ENCODE results near the gene LRCH3. TPM values are rescaled to one million over a fixed set of nuclear protein-coding genes. Genes with fewer than 3 reads are reported as not detected.
A peak's percentile ranks its signal among the peaks of the same experiment; 100 is the strongest.

The LRCH3 gene
- total RNA-seq = 10 to 100 TPM; 30.8 to 36.0 TPM

- Mint-ChIP-seq H3K4me3 (peak within 1 kb of the TSS; percentile 81), H3K4me1 (ENCODE audit: low read depth) (peaks cover 40% of the 10 kb centered on the region), H3K27ac (peak within 1 kb of the TSS; percentile 95), H3K36me3 (ENCODE audit: low read depth) (no peaks in the 10 kb centered on the region), H3K27me3 (ENCODE audit: low read depth) (no peaks in the 10 kb centered on the region), H3K9me3 (no peaks in the 10 kb centered on the region)
- intact Hi-C loops (cut with micrococcal nuclease) = no loop called here
- peak; percentile 77 for DNase-seq
- CTCF ChIA-PET = interaction anchor here (0.6 to 1.2 kb wide), 5 partner anchors 12 to 78 kb away, joined by 3 to 4 read pairs (median 3); no protein-coding TSS in a partner anchor
Observed at GRCh38 chr3:197791113-197791891, at the start of gene LRCH3. Gene LRCH3 (plus strand): TSS chr3:197791254. CDS start chr3:197791279, 25 bp downstream.

GRCh38 chr3:197742787-197743186 lies 48.3 kb upstream of the LRCH3 start:
- Mint-ChIP-seq H3K27ac (no peak overlapping the region), H3K4me1 (ENCODE audit: low read depth) (peaks cover 7% of the 10 kb centered on the region), H3K9me3 (no peaks in the 10 kb centered on the region), H3K36me3 (ENCODE audit: low read depth) (no peaks in the 10 kb centered on the region), H3K4me3 (no peak overlapping the region), H3K27me3 (ENCODE audit: low read depth) (no peaks in the 10 kb centered on the region)
- no peak for DNase-seq
- intact Hi-C loops (cut with micrococcal nuclease) = no loop called here
- CTCF ChIA-PET = no interaction called here

GRCh38 chr3:197746209-197746608 lies 44.8 kb upstream of the LRCH3 start:
- Mint-ChIP-seq H3K9me3 (no peaks in the 10 kb centered on the region), H3K4me1 (ENCODE audit: low read depth) (peaks cover 9% of the 10 kb centered on the region)
- intact Hi-C loops (cut with micrococcal nuclease) = no loop called here

GRCh38 chr3:197746801-197747237 lies 44.2 kb upstream of the LRCH3 start:
- H3K36me3 Mint-ChIP-seq (ENCODE audit: low read depth) = no peaks in the 10 kb centered on the region
- no peak overlapping the region for H3K4me3 Mint-ChIP-seq
- no peak for DNase-seq
- H3K27me3 Mint-ChIP-seq (ENCODE audit: low read depth) = no peaks in the 10 kb centered on the region
- intact Hi-C loops (cut with micrococcal nuclease) = no loop called here
- H3K4me1 Mint-ChIP-seq (ENCODE audit: low read depth) = peaks cover 12% of the 10 kb centered on the region
- H3K9me3 Mint-ChIP-seq = no peaks in the 10 kb centered on the region
- CTCF ChIA-PET = interaction anchor here (1.1 kb wide), 1 partner anchor 47 kb away, joined by 3 read pairs; no protein-coding TSS in a partner anchor
- H3K27ac Mint-ChIP-seq = no peak overlapping the region

More at GRCh38 chr3:197746209-197746608, 44.8 kb upstream of the LRCH3 start:
- H3K36me3 Mint-ChIP-seq (ENCODE audit: low read depth) = no peaks in the 10 kb centered on the region
- H3K27me3 Mint-ChIP-seq (ENCODE audit: low read depth) = no peaks in the 10 kb centered on the region
- H3K4me3 Mint-ChIP-seq = no peak overlapping the region
- no peak overlapping the region for H3K27ac Mint-ChIP-seq
- DNase-seq = no peak
- CTCF ChIA-PET = interaction anchor here (0.8 to 1.1 kb wide), 2 partner anchors 47 to 55 kb away, joined by 3 read pairs; no protein-coding TSS in a partner anchor

- Mint-ChIP-seq H3K36me3 (ENCODE audit: low read depth) (no peaks in the 10 kb centered on the region), H3K9me3 (no peaks in the 10 kb centered on the region), H3K27ac (peak overlapping the region; percentile 75), H3K4me3 (peak overlapping the region; percentile 93), H3K4me1 (ENCODE audit: low read depth) (peaks cover 24% of the 10 kb centered on the region), H3K27me3 (ENCODE audit: low read depth) (no peaks in the 10 kb centered on the region)
- no peak for DNase-seq
- CTCF ChIA-PET = interaction anchor here (0.6 to 1.4 kb wide), 3 partner anchors 37 to 62 kb away, joined by 3 to 6 read pairs (median 3); no protein-coding TSS in a partner anchor
- intact Hi-C loops (cut with micrococcal nuclease) = loop anchor here (1.0 kb wide), 3 partner anchors 11 to 54 kb away; no protein-coding TSS in a partner anchor
Observed at GRCh38 chr3:197748597-197749314, 42.3 kb upstream of the LRCH3 start.

- peak; percentile 69 for DNase-seq
- H3K36me3 Mint-ChIP-seq (ENCODE audit: low read depth) = no peaks in the 10 kb centered on the region
- CTCF ChIA-PET = interaction anchor here (1.1 to 1.4 kb wide), 2 partner anchors 37 to 55 kb away, joined by 3 to 6 read pairs; no protein-coding TSS in a partner anchor
- peaks cover 28% of the 10 kb centered on the region for H3K4me1 Mint-ChIP-seq (ENCODE audit: low read depth)
- peak overlapping the region; percentile 93 for H3K4me3 Mint-ChIP-seq
- intact Hi-C loops (cut with micrococcal nuclease) = loop anchor here (1.0 kb wide), 3 partner anchors 12 to 53 kb away; no protein-coding TSS in a partner anchor
- no peaks in the 10 kb centered on the region for H3K27me3 Mint-ChIP-seq (ENCODE audit: low read depth)
- no peaks in the 10 kb centered on the region for H3K9me3 Mint-ChIP-seq
- peak overlapping the region; percentile 75 for H3K27ac Mint-ChIP-seq
Observed at GRCh38 chr3:197749315-197749600, 41.8 kb upstream of the LRCH3 start.

GRCh38 chr3:197749601-197750395 lies 41.3 kb upstream of the LRCH3 start, which contains the start of gene FYTTD1:
Gene FYTTD1 (plus strand): TSS chr3:197749883. CDS start chr3:197749972, 89 bp downstream.
- DNase-seq = peak; percentile 81
- Mint-ChIP-seq H3K9me3 (no peaks in the 10 kb centered on the region), H3K4me1 (ENCODE audit: low read depth) (peaks cover 30% of the 10 kb centered on the region), H3K27me3 (ENCODE audit: low read depth) (no peaks in the 10 kb centered on the region), H3K4me3 (peak within 1 kb of the TSS; percentile 93), H3K36me3 (ENCODE audit: low read depth) (no peaks in the 10 kb centered on the region), H3K27ac (peak within 1 kb of the TSS; percentile 83)
- intact Hi-C loops (cut with micrococcal nuclease) = loop anchor here (1.0 kb wide), 3 partner anchors 12 to 53 kb away; no protein-coding TSS in a partner anchor
- CTCF ChIA-PET = interaction anchor here (0.8 to 1.4 kb wide), 5 partner anchors 34 to 55 kb away, joined by 3 to 6 read pairs (median 3); partner anchors contain the start of gene LRCH3

- DNase-seq = peak; percentile 67
- H3K27ac Mint-ChIP-seq = peak overlapping the region; percentile 83
- peaks cover 33% of the 10 kb centered on the region for H3K4me1 Mint-ChIP-seq (ENCODE audit: low read depth)
- intact Hi-C loops (cut with micrococcal nuclease) = no loop called here
- H3K9me3 Mint-ChIP-seq = no peaks in the 10 kb centered on the region
- no peaks in the 10 kb centered on the region for H3K27me3 Mint-ChIP-seq (ENCODE audit: low read depth)
- peak overlapping the region; percentile 93 for H3K4me3 Mint-ChIP-seq
- CTCF ChIA-PET = interaction anchor here (0.8 to 1.3 kb wide), 4 partner anchors 33 to 59 kb away, joined by 3 to 4 read pairs (median 4); partner anchors contain the start of gene LRCH3
- no peaks in the 10 kb centered on the region for H3K36me3 Mint-ChIP-seq (ENCODE audit: low read depth)
Observed at GRCh38 chr3:197750396-197750831, 40.6 kb upstream of the LRCH3 start.

- Mint-ChIP-seq H3K4me3 (peak overlapping the region; percentile 93), H3K9me3 (no peaks in the 10 kb centered on the region), H3K4me1 (ENCODE audit: low read depth) (peaks cover 35% of the 10 kb centered on the region), H3K36me3 (ENCODE audit: low read depth) (peaks cover under 1% of the 10 kb centered on the region), H3K27me3 (ENCODE audit: low read depth) (no peaks in the 10 kb centered on the region), H3K27ac (peak overlapping the region; percentile 83)
- intact Hi-C loops (cut with micrococcal nuclease) = no loop called here
- CTCF ChIA-PET = interaction anchor here (0.8 to 1.3 kb wide), 4 partner anchors 32 to 59 kb away, joined by 3 to 4 read pairs (median 4); partner anchors contain the start of gene LRCH3
- DNase-seq = peak; percentile 69
Observed at GRCh38 chr3:197750858-197751737, 40.0 kb upstream of the LRCH3 start.

- Mint-ChIP-seq H3K27me3 (ENCODE audit: low read depth) (no peaks in the 10 kb centered on the region), H3K27ac (peak overlapping the region; percentile 30), H3K9me3 (no peaks in the 10 kb centered on the region), H3K4me1 (ENCODE audit: low read depth) (peaks cover 39% of the 10 kb centered on the region), H3K4me3 (peak overlapping the region; percentile 76), H3K36me3 (ENCODE audit: low read depth) (peaks cover 2% of the 10 kb centered on the region)
- DNase-seq = peak; percentile 48
- intact Hi-C loops (cut with micrococcal nuclease) = loop anchor here (1.0 kb wide), 1 partner anchor 41 kb away; no protein-coding TSS in a partner anchor
- CTCF ChIA-PET = no interaction called here
Observed at GRCh38 chr3:197752107-197752506, 38.9 kb upstream of the LRCH3 start.
